Transverse colon (tissue), 4 donors: Measurements from ENCODE around the gene BUD23. TPM values are rescaled to one million over a fixed set of nuclear protein-coding genes. Genes with fewer than 3 reads are reported as not detected.

Experiments used
- DNase-seq: peaks from one replicate; pipeline ENCODE4 v3.0.0-alpha.2; 2019
- H3K27ac ChIP-seq, 4 donors: fragments of 200-600 bp; sonication (generic); 2 replicates each; pipeline ENCODE4 v1.5.1; 2016 to 2018; ENCODE audit warnings: inconsistent platforms in 4 of 4
- H3K27me3 ChIP-seq: fragments of 200-600 bp; sonication (generic); 2 replicates; pipeline ENCODE4 v1.5.1; 2017; ENCODE audit warnings: inconsistent platforms
- H3K36me3 ChIP-seq, 4 donors: fragments of 200-600 bp; sonication (generic); 2 replicates each; pipeline ENCODE4 v1.5.1; 2017 to 2019; ENCODE audit warnings: inconsistent platforms in 4 of 4
- H3K4me1 ChIP-seq, 4 donors: fragments of 200-600 bp; sonication (generic); 2 replicates each; pipeline ENCODE4 v1.5.1; 2017 to 2020; ENCODE audit warnings: inconsistent platforms in 4 of 4
- H3K4me3 ChIP-seq, 4 donors: fragments of 200-600 bp; sonication (generic); 1 replicate in 1 of 4; 2 replicates in 3 of 4; pipeline versions ENCODE4 v1.5.1 to v1.6.1; 2017 to 2019; ENCODE audit warnings: inconsistent platforms in 4 of 4
- H3K9me3 ChIP-seq, 2 donors: fragments of 200-600 bp; sonication (generic); 2 replicates each; pipeline ENCODE4 v1.5.1; 2017 to 2019; ENCODE audit warnings: inconsistent platforms in 2 of 2
- EP300 ChIP-seq: sonication (generic); formaldehyde crosslinking; IDR thresholded peaks from one replicate; pipeline ENCODE4 v1.6.1; 2017; ENCODE audit warnings: antibody characterized with exemption, low read depth
- POLR2A ChIP-seq: fragments of 450-650 bp; IDR thresholded peaks from one replicate; pipeline ENCODE4 v1.6.1; 2016; ENCODE audit warnings: antibody characterized with exemption, mild to moderate bottlenecking, moderate library complexity
- POLR2AphosphoS5 ChIP-seq, 3 donors: sonication (generic); formaldehyde crosslinking; IDR thresholded peaks; one replicate each; pipeline ENCODE4 v1.6.1; 2016; ENCODE audit warnings: antibody characterized with exemption in 3 of 3
- WGBS, 2 donors: methylation state at CpG; one replicate each; pipeline ENCODE4 v1.1.5; 2018; ENCODE audit warnings: low coverage in 1 of 2; 5-methylcytosine and 5-hydroxymethylcytosine counted together
- in situ Hi-C, 4 donors: fragments of 200-750 bp; cut with MboI; loops; one replicate each; pipeline versions ENCODE4 v1.15.0 to v1.15.1; 2017; ENCODE audit warnings: low sequenced_read_pairs in 3 of 4, low pct_ligation_motif_present in 1 of 4, low pct_unique_long_range_greater_than_20kb in 1 of 4
- intact Hi-C: fragments of 100-400 bp; cut with DNase I; formaldehyde crosslinking; loops from one replicate; pipeline ENCODE4 v1.15.1; 2023; ENCODE audit warnings: low total_unique reads
- small RNA-seq, 4 donors: library from RNA; depleted of rRNA; stranded (forward); fragments of <200 nt; gene quantifications; one replicate each; pipeline ENCODE3, GENCODE V24; 2016
- total RNA-seq, 4 donors: library from RNA; depleted of rRNA; stranded (reverse); fragments of >200 nt; gene quantifications; one replicate each; pipeline ENCODE4 v1.1.0, GENCODE V29; 2016
- TF ChIP-seq, protein P1 (sequence below), 5 experiments: fragments of 200-600 bp in 3 of 5; fragments of 450-650 bp in 2 of 5; sonication (generic) in 3 of 5; IDR thresholded peaks; 1 replicate in 2 of 5; 2 replicates in 3 of 5; pipeline ENCODE4 v1.5.1; 2016 to 2017; ENCODE audit warnings: antibody characterized with exemption in 5 of 5, inconsistent platforms in 3 of 5, mild to moderate bottlenecking in 2 of 5, moderate library complexity in 1 of 5

BUD23 gene
- total RNA-seq, 4 donors from 2014 or later, result 12.0 to 55.9 (median 30.3) TPM

DNA sequence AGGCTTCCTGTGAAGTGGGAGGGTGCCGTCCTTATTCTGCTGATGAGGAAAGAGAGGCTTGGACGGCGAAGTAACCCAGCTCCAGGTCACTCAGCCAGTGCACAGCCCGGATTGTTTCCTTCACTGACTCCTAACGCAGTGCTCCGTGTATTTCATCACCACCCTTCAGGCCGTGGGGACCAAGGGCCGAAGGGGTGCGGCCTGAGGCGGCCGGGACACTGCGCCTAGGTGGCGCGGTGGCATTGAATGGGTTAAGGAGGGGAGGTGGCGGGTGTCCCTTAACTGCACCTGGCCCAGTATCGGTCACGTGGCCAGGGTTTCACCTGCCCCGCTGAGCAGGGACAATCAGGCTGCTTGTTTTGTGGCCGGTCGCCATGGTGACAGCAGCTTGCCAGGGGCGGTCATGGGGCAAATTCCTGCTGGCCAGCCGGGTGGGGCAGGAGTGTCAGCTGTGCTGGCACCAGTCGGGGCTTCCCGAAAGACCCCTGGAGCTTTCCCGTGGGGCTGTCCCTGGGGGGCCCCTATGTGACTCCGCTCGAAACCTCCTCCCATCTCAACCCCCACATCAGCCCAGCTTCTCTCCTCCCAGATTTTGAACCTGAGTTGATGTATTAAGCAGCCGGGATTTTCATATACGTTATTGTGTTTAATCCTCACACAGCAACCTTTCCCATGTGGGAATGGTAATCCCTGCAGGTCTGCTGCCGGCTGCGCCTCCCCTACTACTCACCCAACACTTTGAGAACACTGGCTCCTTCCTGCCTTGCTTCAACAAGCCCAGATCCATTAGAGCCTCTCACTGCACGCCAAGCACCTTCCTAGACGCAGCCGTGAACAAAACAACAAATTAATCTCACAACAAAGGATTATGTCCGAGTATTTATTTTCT is 59.6 kb downstream of the BUD23 start:
- 33 to 59% methylated on average over 5 to 35 of the region's 35 CpGs for WGBS, 2 donors
- DNase-seq, result peak; percentile 97
- peaks cover 9 to 51% (median 29%) of the 10 kb centered on the region in 4 donors for H3K4me1 ChIP-seq
- no peaks in the 10 kb centered on the region for H3K27me3 ChIP-seq
- H3K27ac ChIP-seq, result peak overlapping the region; percentile 86 to 98 (median 96)
- TF ChIP-seq POLR2AphosphoS5 (IDR thresholded peaks at IDR 0.05) (peak; percentile 38 to 79 (median 77)), EP300 (peak; percentile 90), POLR2A (peak; percentile 43)
- TF ChIP-seq, protein P1, sequence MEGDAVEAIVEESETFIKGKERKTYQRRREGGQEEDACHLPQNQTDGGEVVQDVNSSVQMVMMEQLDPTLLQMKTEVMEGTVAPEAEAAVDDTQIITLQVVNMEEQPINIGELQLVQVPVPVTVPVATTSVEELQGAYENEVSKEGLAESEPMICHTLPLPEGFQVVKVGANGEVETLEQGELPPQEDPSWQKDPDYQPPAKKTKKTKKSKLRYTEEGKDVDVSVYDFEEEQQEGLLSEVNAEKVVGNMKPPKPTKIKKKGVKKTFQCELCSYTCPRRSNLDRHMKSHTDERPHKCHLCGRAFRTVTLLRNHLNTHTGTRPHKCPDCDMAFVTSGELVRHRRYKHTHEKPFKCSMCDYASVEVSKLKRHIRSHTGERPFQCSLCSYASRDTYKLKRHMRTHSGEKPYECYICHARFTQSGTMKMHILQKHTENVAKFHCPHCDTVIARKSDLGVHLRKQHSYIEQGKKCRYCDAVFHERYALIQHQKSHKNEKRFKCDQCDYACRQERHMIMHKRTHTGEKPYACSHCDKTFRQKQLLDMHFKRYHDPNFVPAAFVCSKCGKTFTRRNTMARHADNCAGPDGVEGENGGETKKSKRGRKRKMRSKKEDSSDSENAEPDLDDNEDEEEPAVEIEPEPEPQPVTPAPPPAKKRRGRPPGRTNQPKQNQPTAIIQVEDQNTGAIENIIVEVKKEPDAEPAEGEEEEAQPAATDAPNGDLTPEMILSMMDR (IDR thresholded peaks at IDR 0.05), result no peak
- in situ Hi-C loops, result no loop called here
- H3K9me3 ChIP-seq, result no peaks in the 10 kb centered on the region
- no peaks in the 10 kb centered on the region for H3K36me3 ChIP-seq
- peak overlapping the region in 2 of 4 donors; percentile 1 to 24 for H3K4me3 ChIP-seq
- intact Hi-C loops, result no loop called here

DNA sequence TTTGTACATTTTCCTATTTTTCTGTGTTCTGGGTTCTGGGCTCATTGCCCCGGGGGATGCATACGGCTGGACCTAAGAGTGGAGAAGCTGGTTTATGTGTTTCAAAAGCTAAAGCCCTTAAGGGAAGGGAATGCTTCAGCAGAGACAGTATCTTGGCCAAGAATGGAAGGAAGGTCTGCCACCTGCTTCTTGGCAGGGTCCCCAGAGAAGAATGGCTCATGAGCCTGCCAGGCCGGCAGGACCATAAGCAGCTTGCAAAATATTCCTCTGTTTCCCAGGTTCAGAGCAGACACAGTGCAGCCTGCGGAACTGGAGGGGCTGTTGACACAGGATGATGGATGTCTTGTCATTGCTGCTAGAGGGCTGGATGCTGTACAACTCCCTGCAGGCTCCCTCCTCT is 63.0 kb downstream of the BUD23 start:
- intact Hi-C loops (no loop called here), in situ Hi-C loops (no loop called here)
- TF ChIP-seq POLR2AphosphoS5 (IDR thresholded peaks at IDR 0.05) (no peak), EP300 (no peak), POLR2A (no peak)
- TF ChIP-seq, protein P1 (IDR thresholded peaks at IDR 0.05), result no peak
- WGBS, 2 donors, result 54% methylated on average over 4 of the region's 4 CpGs; no CpG with 5 or more reads in 1 of the 2 donors
- Histone ChIP-seq H3K9me3 (no peaks in the 10 kb centered on the region), H3K36me3 (no peaks in the 10 kb centered on the region), H3K27me3 (no peaks in the 10 kb centered on the region), H3K4me1 (peaks cover 17 to 63% (median 39%) of the 10 kb centered on the region in 4 donors), H3K27ac (peak overlapping the region; percentile 1 to 55 (median 15)), H3K4me3 (no peak overlapping the region)
- no peak for DNase-seq

Small RNA genes lying within 50 kb of the gene (small RNA-seq; reads per million reads assigned to genes)
- 0 to 0.28 (median 0) reads per million in 4 donors for gene MIR4284
- gene RN7SL265P, result 0 reads per million in 4 donors

Other genes starting within 250 kb of the BUD23 start
- gene FZD9, start 249.8 kb upstream of the BUD23 start, total RNA-seq, result 1 to 10 TPM in 1 of 4 donors, under 1 TPM in 2, not detected in 1; 0.48 to 2.2 (median 0.82) TPM
- 10 to 100 TPM; 28.7 to 48.0 (median 33.7) TPM for gene BAZ1B, start 161.3 kb upstream of the BUD23 start, total RNA-seq
- 10 to 100 TPM; 75.7 to 96.1 (median 86.0) TPM for gene BCL7B, start 125.9 kb upstream of the BUD23 start, total RNA-seq
- 10 to 100 TPM; 31.9 to 56.3 (median 46.2) TPM for gene TBL2, start 105.0 kb upstream of the BUD23 start, total RNA-seq
- 100 to 1,000 TPM in 1 of 4 donors, 10 to 100 TPM in 3; 17.3 to 106 (median 28.4) TPM for gene MLXIPL, start 59.1 kb upstream of the BUD23 start, total RNA-seq
- gene VPS37D, start 15.8 kb upstream of the BUD23 start, total RNA-seq, result 1 to 10 TPM in 1 of 4 donors, under 1 TPM in 1, not detected in 2; 0.82 to 3.5 TPM
- gene DNAJC30, start 144 bp upstream of the BUD23 start, total RNA-seq, result 10 to 100 TPM in 1 of 4 donors, 1 to 10 TPM in 3; 1.9 to 26.7 (median 6.8) TPM
- gene STX1A, start 36.1 kb downstream of the BUD23 start, total RNA-seq, result 1 to 10 TPM; 4.1 to 6.0 (median 5.0) TPM
- gene ABHD11, start 55.2 kb downstream of the BUD23 start, total RNA-seq, result 100 to 1,000 TPM; 108 to 177 (median 117) TPM
- 1,000 to 10,000 TPM in 3 of 4 donors, 100 to 1,000 TPM in 1; 672 to 1,662 (median 1,512) TPM for gene CLDN3, start 86.7 kb downstream of the BUD23 start, total RNA-seq
- gene CLDN4, start 147.4 kb downstream of the BUD23 start, total RNA-seq, result 1,000 to 10,000 TPM in 1 of 4 donors, 100 to 1,000 TPM in 3; 555 to 1,122 (median 815) TPM
- gene METTL27, start 158.9 kb downstream of the BUD23 start, total RNA-seq, result 10 to 100 TPM in 1 of 4 donors, 1 to 10 TPM in 3; 2.6 to 29.5 (median 5.1) TPM
- not detected for gene TMEM270, start 177.6 kb downstream of the BUD23 start, total RNA-seq